Right ventricle myocardium superior (tissue), 1 donor: ENCODE data around the gene TNIK. TPM values are rescaled to one million over a fixed set of nuclear protein-coding genes. Genes with fewer than 3 reads are reported as not detected.
A peak's percentile ranks its signal among the peaks of the same experiment; 100 is the strongest.
"Not testable (repeated sequence)": the region's sequence is repeated elsewhere in the genome, so short reads cannot be mapped to it uniquely, and the experiment has no call there.

Source experiments
- ATAC-seq: fragments of 200-7000 bp; cut with Tn5 transposase; one replicate; pipeline ENCODE4 v1.9.1; 2020; ENCODE audit warnings: mild to moderate bottlenecking; ENCODE audit not compliant: poor library complexity
- DNase-seq: peaks from one replicate; pipeline ENCODE4 v3.0.0-alpha.2; 2020
- intact Hi-C: fragments of 100-400 bp; cut with DNase I; formaldehyde crosslinking; loops from one replicate; pipeline ENCODE4 v1.11.2; 2022
- total RNA-seq: library from RNA; stranded (reverse); fragmentation: NEBNext Ultra II Directional; extraction: Animal tissue kit (Norgen Biotek cat#: 25700); gene quantifications from one replicate; pipeline ENCODE4 v1.2.1, GENCODE V29; 2021
- donor health status: DM: no; HTN: yes; CAD: no; lungs with severe emphysema.

TNIK gene
- total RNA-seq, 1 donor from 2014 or later: 22.5 TPM

DNA sequence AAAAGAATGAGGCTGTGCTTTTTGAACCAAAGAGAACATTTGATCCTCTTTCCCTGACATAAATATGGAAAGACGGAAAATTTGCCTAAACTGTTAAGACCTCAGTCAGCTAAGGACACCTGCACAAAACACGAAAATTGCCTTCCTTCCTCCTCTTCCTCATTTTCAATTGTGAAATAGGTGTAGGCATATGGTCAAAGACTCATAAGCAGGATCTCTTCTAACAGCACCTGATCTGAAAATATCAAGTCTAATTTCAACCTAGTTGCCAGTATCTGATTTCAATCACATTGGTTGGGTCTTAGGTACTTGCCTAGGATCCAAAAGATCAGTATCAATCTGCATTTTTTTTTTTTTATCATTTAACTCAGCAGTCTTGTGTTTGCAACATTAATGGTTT lies 218.0 kb downstream of the TNIK start:
- ATAC-seq (no peak), DNase-seq (no peak)
- intact Hi-C loops: no loop called here

DNA sequence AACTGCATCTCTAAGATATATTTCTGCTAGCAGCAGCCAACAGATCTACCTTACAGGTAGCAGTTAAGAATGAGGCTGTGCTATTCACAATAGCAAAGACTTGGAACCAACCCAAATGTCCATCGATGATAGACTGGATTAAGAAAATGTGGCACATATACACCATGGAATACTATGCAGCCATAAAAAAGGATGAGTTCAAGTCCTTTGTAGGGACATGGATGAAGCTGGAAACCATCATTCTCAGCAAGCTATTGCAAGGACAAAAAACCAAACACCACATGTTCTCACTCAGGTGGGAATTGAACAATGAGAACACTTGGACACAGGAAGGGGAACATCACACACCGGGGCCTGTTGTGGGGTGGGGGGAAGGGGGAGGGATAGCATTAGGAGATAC lies 218.6 kb downstream of the TNIK start:
- intact Hi-C loops, ATAC-seq, DNase-seq: not testable (repeated sequence)

DNA sequence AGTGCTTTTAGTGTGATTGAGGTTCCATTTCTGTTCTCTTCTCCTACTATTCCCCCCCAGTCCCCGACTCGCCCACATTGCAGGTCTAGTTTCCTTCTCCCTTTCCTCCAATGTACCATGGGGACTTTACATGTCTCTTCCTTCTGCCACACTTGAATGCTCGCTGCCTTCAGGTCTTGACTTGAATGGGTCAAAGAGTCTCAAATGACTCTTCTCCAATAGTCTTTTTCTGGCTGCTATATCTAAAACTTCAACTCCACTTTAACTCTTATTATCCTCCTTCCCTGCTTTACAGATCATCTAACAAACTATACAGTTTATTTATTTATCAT lies 219.7 kb downstream of the TNIK start:
- intact Hi-C loops: no loop called here
- DNase-seq (no peak), ATAC-seq (no peak)

GRCh38 chr3:171239757-171240503 lies 220.3 kb downstream of the TNIK start:
- ATAC-seq: no peak
- intact Hi-C loops: no loop called here
- DNase-seq: no peak

- intact Hi-C loops: no loop called here
- no peak for ATAC-seq
Observed at GRCh38 chr3:171237009-171237385, 223.2 kb downstream of the TNIK start.

GRCh38 chr3:171236265-171237008 lies 223.8 kb downstream of the TNIK start:
- ATAC-seq (peak; percentile 26), DNase-seq (no peak)
- intact Hi-C loops: no loop called here

More at GRCh38 chr3:171237009-171237385, 223.2 kb downstream of the TNIK start:
- DNase-seq: no peak

- DNase-seq (peak; percentile 44), ATAC-seq (peak; percentile 75)
- intact Hi-C loops: loop anchor here (5.0 kb wide), 2 partner anchors 37 to 52 kb away; no protein-coding TSS in a partner anchor
Observed at GRCh38 chr3:171234298-171235010, 225.8 kb downstream of the TNIK start.

DNA sequence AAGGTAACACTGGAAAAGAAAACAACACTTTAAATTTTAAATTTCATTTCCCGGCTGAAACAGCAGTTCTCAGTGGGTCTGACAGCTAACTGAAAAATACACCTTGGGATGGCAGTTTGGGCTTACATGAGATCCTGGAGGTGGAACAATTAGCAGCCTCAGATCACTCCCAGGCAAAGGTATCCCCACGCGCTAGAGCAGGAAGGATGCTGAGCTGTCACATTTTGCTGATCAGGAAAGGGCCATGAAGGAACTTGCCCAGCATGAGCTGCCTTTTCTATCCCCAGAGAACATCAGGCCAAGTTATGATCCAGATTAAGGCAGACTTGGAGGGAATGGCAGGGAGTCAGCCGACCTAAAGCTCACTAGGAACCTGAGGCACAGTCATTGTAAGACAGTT lies 228.8 kb downstream of the TNIK start:
- DNase-seq (no peak), ATAC-seq (no peak)
- intact Hi-C loops: loop anchor here (5.0 kb wide), 2 partner anchors 34 to 49 kb away; no protein-coding TSS in a partner anchor

- DNase-seq: no peak
- peak; percentile 40 for ATAC-seq
- intact Hi-C loops: loop anchor here (5.0 kb wide), 2 partner anchors 34 to 49 kb away; no protein-coding TSS in a partner anchor
Observed at GRCh38 chr3:171230865-171231264, 229.3 kb downstream of the TNIK start.

DNA sequence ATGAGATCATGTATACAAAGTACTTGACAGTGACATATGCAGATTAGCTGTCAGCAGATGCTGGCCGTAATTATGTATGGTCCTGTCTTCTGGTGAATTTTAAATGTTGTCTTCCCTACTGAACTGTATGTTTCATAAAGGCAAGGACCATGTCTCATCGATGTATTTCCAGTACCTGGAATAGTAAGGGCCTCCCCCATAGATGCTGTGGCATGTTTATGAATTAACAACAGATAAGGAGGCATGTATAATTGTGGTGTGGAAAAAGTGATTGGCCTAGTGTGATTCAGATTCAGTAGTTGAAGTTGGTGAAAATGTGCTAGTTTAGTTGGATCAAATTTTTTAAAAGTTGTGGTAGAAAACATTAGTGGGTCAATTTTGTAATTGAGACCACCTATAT lies 231.0 kb downstream of the TNIK start:
- ATAC-seq (no peak), DNase-seq (no peak)
- intact Hi-C loops: no loop called here

DNA sequence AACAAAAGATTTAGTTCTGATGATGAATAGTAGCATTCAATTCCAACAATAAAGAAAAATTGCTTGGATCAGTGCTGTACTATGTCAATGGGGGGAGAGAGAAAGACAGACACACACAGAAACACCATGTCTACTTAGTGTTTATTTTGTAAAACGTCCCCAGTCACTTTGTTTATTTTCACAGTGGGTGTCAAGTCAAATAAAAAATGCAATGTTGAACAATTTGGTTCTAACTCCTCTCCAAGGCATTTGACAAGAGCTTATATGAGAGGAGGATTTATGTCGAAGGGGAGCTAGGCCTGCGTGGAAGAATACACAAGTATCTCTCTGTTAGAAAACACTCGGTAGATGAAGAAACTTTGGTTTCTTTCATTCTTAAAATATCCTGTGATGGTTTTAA lies 232.0 kb downstream of the TNIK start:
- DNase-seq (no peak), ATAC-seq (no peak)
- intact Hi-C loops: no loop called here

GRCh38 chr3:171227828-171228227 lies 232.4 kb downstream of the TNIK start:
- intact Hi-C loops: no loop called here
- DNase-seq (no peak), ATAC-seq (no peak)

DNA sequence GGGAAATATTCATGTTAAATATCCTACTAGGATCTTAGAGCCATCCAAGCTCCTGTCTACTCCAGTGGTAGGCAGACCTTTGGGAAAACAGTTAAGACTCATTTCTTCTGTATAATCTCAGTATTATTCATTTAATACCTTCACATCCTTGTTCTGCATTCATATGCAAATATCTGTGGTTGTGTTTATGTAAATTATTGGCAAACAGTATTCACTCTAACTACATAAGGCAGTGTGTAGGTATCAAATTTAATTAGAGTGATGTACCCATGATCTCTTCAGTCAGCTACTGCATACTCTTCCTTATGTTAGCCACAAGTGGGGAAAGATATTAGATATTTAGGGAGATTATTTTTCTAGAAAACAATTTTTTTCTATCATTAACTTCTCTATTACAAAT lies 232.8 kb downstream of the TNIK start:
- no peak for ATAC-seq
- intact Hi-C loops: no loop called here
- DNase-seq: no peak

DNA sequence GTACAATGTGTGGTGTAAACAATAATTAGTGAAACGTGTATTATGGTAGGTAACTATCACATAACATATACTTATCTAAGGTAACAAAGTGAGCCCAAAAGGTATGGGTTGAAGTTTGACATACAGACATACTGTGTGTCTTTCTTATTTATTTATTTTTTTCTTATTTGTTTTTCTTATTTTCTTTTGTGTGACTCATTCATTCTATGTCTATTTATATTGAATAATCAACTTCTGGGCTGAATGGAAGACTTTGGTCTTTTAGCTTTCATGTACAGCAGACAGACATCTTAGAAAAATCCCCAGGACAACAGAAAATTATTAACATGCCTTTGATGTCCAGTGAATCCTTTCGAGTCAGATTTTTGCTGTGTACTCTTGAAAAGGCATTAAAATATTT lies 233.4 kb downstream of the TNIK start:
- no peak for DNase-seq
- intact Hi-C loops: no loop called here
- no peak for ATAC-seq

DNA sequence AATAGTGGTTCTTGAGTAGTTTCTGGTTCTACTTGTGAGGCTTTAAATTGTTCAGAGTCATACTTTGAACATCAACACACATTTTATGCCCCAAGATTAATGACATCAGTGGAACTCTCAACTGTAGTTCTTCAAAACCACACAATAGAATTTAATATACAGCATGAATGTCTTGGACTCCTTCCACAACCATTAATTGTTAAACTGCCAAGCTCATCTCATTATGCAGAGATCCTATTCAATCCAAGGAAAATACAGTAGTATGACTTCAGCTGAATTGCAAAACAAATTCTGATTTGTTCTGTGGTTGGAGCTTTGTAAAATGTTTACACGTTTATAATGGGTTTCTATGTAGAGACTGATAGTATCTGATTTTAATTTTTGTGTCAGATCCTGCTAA lies 234.5 kb downstream of the TNIK start:
- intact Hi-C loops: no loop called here
- DNase-seq (no peak), ATAC-seq (no peak)

- ATAC-seq (no peak), DNase-seq (no peak)
- intact Hi-C loops: no loop called here
Observed at GRCh38 chr3:171225165-171225564, 235.0 kb downstream of the TNIK start.

GRCh38 chr3:171223396-171223795 lies 236.8 kb downstream of the TNIK start:
- ATAC-seq: no peak
- intact Hi-C loops: no loop called here
- no peak for DNase-seq

DNA sequence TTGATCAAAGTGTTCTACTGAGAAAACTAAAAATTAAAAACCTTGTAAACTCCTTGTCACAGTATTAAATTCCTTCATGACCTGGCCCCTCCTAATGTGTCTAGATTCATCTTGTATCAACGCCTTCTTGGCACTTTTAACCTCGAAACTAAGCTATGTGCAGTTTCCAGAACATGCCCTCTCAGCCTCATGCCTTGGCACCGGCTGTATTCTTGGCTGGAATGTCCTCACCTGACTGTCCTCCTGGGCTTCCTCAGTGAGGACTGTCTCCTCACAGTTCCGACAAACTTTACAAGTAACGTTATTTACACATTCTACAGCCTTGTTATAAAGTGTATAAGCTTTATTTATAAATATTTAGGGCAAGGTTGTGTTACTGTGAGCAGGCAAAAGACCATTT lies 237.2 kb downstream of the TNIK start:
- ATAC-seq: no peak
- intact Hi-C loops: no loop called here
- DNase-seq: no peak

DNA sequence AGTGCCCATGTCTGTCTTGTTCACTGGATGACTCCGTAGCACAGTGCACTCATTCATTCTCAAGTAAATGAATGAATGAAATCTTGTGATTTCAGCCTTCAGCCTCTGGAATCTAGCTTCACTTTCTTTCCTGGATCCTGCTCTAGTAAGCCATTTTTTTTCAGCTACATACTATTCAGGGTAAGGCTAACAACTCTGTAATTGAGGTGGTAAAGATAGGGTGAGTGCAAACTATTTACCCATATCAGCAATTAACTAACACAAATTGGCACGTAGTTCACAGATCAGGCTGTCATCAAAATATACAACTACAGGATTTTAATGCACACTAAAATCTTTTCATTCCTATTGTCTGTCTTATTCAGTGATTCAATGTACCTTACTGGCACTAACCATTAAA lies 238.6 kb downstream of the TNIK start:
- DNase-seq (no peak), ATAC-seq (no peak)
- intact Hi-C loops: no loop called here

DNA sequence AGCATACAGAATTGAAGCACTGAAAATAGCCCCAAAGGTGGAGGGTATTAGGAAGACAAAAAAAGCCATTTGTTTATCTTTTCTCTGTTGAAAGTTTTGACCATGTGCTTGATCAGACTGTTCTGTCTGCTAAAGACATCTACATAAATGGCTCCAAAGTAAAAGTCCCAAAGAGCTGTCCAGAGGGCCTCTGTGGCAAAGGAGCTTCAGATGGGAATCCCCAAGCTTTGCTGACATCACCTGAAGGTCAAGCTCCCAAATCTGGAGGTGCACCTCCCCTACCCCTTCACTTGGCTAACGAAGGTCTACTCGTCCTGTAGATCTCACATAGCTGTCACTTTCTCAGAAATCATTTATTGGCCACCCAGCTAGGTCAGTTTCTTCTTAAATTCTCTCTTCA lies 239.1 kb downstream of the TNIK start:
- no peak for DNase-seq
- ATAC-seq: no peak
- intact Hi-C loops: no loop called here
